ENCODE data around the gene RAPGEF3.

The RAPGEF3 gene

DNA sequence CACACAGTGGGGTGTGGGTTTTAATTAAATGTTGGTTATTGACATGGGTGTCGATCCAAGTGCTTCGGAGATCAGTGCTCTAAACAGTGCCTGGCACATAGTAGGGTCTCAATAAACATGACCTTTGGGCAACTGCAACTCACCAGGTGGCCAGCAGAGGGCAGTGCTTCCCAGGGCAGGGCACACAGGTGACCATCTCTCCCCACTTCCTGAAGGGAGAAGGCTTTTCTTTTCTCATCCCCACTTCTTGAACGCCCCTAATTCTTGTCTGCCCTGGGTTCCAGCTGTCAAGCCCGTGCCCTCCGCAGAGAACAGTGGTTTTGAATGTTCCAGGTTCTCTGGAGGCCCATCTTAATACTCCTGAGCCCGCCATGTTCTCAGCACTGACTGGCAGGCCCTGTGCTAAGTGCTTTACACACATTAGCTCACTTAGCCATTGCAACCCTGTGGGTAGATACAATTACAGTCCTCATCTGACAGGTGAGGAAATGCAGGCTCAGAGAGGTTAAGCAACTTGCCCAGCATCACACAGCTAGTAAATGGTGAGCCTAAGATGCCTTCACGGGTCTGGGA, 16.3 kb downstream of the RAPGEF3 start:
- DNase-seq, result peak; percentile 68
- Histone ChIP-seq H3K4me3 (ENCODE audit: low read depth, low read length) (no peak overlapping the region), H3K36me3 (no peaks in the 10 kb centered on the region), H3K27me3 (no peaks in the 10 kb centered on the region), H3K4me1 (peaks cover 6% of the 10 kb centered on the region; the same call in 1 of the 2 replicates), H3K9me3 (no peaks in the 10 kb centered on the region)
- TF ChIP-seq, protein P1, sequence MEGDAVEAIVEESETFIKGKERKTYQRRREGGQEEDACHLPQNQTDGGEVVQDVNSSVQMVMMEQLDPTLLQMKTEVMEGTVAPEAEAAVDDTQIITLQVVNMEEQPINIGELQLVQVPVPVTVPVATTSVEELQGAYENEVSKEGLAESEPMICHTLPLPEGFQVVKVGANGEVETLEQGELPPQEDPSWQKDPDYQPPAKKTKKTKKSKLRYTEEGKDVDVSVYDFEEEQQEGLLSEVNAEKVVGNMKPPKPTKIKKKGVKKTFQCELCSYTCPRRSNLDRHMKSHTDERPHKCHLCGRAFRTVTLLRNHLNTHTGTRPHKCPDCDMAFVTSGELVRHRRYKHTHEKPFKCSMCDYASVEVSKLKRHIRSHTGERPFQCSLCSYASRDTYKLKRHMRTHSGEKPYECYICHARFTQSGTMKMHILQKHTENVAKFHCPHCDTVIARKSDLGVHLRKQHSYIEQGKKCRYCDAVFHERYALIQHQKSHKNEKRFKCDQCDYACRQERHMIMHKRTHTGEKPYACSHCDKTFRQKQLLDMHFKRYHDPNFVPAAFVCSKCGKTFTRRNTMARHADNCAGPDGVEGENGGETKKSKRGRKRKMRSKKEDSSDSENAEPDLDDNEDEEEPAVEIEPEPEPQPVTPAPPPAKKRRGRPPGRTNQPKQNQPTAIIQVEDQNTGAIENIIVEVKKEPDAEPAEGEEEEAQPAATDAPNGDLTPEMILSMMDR (IDR thresholded peaks at IDR 0.05; ENCODE audit: low read depth, low read length), result peak; percentile 99

DNA sequence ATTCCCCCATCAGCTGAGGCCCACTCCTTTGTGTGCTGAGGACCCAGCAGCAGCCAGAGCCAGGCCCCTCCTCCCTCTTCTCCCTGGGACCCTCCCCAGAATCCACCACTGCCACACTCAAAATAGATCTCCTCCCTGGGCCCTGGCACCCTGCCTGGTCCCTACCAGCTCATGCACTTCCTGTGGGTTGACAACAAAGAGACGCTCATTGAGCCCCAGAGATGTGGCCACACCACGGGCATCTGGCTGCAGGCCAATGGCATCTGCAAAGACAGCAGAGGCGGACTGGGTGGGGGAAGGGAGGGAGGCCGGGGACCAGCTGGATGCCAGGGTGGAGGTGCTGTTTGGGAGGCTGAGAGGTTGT, 17.4 kb downstream of the RAPGEF3 start:
- Histone ChIP-seq H3K9me3 (no peaks in the 10 kb centered on the region), H3K4me1 (peaks cover 10% of the 10 kb centered on the region), H3K36me3 (no peaks in the 10 kb centered on the region), H3K4me3 (ENCODE audit: low read depth, low read length) (no peak overlapping the region), H3K27me3 (no peaks in the 10 kb centered on the region)
- DNase-seq, result peak; percentile 82
- TF ChIP-seq, protein P1 (IDR thresholded peaks at IDR 0.05; ENCODE audit: low read depth, low read length), result no peak

DNA sequence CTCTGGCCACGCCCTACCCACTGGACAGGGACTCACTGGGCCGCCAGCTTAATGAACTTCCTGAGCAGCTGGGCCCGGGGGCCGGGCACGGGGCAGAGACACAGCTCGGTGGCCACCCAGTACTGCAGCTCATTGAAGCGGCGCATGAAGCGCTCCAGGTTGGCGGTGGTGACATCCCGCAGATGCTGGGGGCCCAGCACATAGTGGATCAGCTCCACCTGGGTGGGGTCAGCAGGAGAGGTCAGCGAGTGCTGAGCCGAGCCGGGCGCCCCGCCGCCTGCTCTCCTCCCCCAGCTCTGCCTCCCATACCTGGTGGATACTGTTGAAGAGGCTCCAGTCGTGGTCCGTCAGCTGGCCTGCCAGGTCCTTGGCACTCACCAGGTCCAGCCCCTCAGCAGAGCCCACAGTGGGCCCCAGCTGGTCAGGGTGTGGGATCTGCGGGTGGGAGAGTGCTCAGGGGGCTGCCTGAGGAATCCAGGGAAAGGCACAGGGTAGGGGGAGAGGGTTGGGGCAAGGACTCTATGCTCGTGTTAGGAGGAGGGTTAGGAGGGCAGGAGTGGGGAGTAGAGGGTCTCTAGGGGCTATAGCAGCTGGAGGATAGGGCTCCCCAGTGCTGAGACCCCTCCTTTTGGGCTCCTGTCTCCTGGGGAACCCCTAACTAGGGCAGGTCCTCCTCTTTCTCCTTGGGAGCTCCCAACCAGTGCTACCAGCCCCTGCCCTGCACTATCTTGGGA, 17.9 kb downstream of the RAPGEF3 start:
- Histone ChIP-seq H3K9me3 (no peaks in the 10 kb centered on the region), H3K36me3 (no peaks in the 10 kb centered on the region), H3K4me3 (ENCODE audit: low read depth, low read length) (no peak overlapping the region), H3K27me3 (no peaks in the 10 kb centered on the region), H3K4me1 (peaks cover 10% of the 10 kb centered on the region)
- TF ChIP-seq, protein P1 (IDR thresholded peaks at IDR 0.05; ENCODE audit: low read depth, low read length), result no peak
- no peak for DNase-seq

DNA sequence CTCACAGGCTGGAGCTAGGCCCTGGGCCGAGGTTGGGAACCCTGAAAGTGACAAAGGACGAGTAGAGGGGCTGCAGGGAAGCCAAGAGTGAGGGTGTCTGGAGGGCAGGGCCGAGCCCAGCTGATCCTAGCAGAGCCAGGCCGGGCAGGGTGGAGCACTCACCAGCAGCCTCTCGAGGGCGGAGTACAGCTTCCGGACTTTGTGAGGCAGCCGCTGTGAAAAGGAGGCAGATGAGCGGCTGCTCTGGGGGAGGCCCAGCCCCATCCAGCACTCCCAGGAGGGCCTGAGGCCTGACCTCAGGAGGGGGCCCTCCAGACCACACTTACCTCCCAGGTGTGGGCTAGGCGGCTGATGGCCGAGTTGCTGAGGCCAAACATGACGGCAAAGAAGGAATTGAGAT, 18.7 kb downstream of the RAPGEF3 start:
- Histone ChIP-seq H3K27me3 (no peaks in the 10 kb centered on the region), H3K36me3 (no peaks in the 10 kb centered on the region), H3K4me3 (ENCODE audit: low read depth, low read length) (no peak overlapping the region), H3K4me1 (peaks cover 10% of the 10 kb centered on the region), H3K9me3 (no peaks in the 10 kb centered on the region)
- DNase-seq, result no peak
- TF ChIP-seq, protein P1 (IDR thresholded peaks at IDR 0.05; ENCODE audit: low read depth, low read length), result no peak

DNA sequence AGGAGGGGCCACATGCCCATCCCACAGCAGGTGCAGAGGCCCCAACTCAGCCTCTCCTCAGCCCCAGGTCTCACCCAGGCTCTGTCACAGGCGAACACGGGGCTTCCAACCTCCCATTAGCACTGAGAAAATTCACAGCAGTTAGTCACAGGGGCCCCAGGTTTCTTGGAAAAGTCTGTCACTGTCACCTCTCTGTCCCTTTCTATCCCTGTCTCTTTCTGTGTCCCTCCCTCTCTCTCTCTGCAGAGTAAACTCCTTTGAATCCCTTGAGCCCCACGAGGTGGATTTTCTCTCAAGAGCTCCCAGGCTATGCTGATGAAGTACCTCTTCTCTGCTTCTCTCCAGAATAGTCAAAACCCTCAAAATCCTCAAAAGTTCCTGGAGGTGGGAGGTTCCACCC, 19.4 kb downstream of the RAPGEF3 start:
- Histone ChIP-seq H3K9me3 (no peaks in the 10 kb centered on the region), H3K36me3 (no peaks in the 10 kb centered on the region), H3K4me3 (ENCODE audit: low read depth, low read length) (no peak overlapping the region), H3K27me3 (no peaks in the 10 kb centered on the region), H3K4me1 (peaks cover 10% of the 10 kb centered on the region)
- TF ChIP-seq, protein P1 (IDR thresholded peaks at IDR 0.05; ENCODE audit: low read depth, low read length), result no peak
- DNase-seq, result no peak

DNA sequence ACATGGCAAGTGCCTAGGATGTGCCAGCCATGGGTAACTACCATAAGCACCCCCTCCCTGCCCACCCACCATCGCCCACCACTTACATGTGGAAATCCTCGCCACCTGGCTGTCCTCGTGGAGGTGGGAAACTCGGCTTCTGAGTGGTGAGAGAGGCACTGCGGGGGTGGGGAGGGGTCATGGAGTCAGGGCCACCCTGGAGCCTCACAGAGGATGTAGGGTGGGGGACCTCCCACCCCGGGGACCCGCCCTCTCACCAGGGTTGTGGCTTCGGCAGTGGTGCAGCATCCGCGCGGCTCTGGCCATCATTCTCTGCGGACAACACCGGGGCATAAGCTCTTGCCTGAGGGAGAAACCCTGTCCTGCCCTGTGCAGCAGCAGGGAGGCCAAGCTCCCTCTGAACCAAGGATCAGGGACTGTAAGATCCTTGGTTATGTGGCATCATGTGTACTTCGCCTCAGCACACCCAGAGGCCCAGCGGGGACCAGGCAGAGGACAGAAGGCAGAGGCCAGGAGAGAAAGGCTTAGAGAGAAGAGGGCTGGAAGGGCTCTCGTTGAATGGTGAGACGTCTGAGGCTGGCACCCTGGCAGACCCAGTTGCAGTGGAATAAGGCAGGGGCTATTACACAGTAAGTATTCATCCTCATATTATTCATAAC, 20.6 kb downstream of the RAPGEF3 start:
- DNase-seq, result no peak
- Histone ChIP-seq H3K27me3 (no peaks in the 10 kb centered on the region), H3K36me3 (no peaks in the 10 kb centered on the region), H3K9me3 (no peaks in the 10 kb centered on the region), H3K4me1 (peaks cover 10% of the 10 kb centered on the region), H3K4me3 (ENCODE audit: low read depth, low read length) (no peak overlapping the region)
- TF ChIP-seq, protein P1 (IDR thresholded peaks at IDR 0.05; ENCODE audit: low read depth, low read length), result no peak
